Neural crest cell (in vitro differentiated cells): Measurements from ENCODE around the gene ATP2C1. TPM values are rescaled to one million over a fixed set of nuclear protein-coding genes. Genes with fewer than 3 reads are reported as not detected.
"Not testable (repeated sequence)": the region's sequence is repeated elsewhere in the genome, so short reads cannot be mapped to it uniquely, and the experiment has no call there.

ENCODE experiments used
- DNase-seq: peaks from one replicate; pipeline ENCODE4 v3.0.0; 2021; ENCODE audit warnings: low read depth, mixed read lengths, low spot score
- H3K27ac Mint-ChIP-seq: one replicate; pipeline ENCODE4 v1.8.0; 2021; ENCODE audit warnings: mild to moderate bottlenecking, mixed read lengths; ENCODE audit not compliant: unreplicated experiment
- H3K27me3 Mint-ChIP-seq: 2 replicates; pipeline ENCODE4 v1.8.0; 2021; ENCODE audit warnings: low read depth, mild to moderate bottlenecking, mixed read lengths
- H3K36me3 Mint-ChIP-seq: 2 replicates; pipeline ENCODE4 v1.8.0; 2021; ENCODE audit warnings: low read depth, mild to moderate bottlenecking, mixed read lengths
- H3K4me1 Mint-ChIP-seq: 2 replicates; pipeline ENCODE4 v1.8.0; 2021; ENCODE audit warnings: mixed read lengths
- H3K4me3 Mint-ChIP-seq: one replicate; pipeline ENCODE4 v1.8.0; 2021; ENCODE audit warnings: mild to moderate bottlenecking, mixed read lengths
- H3K9me3 Mint-ChIP-seq: 2 replicates; pipeline ENCODE4 v1.8.0; 2021; ENCODE audit warnings: mixed read lengths
- CTCF ChIP-seq: fragments of 200-600 bp; sonication (generic); conservative IDR thresholded peaks from 2 replicates; pipeline ENCODE4 v1.5.0; 2021; ENCODE audit warnings: antibody characterized with exemption, mild to moderate bottlenecking
- total RNA-seq: library from RNA; stranded (reverse); gene quantifications from 2 replicates; pipeline ENCODE4 v1.2.1, GENCODE V29; 2021

The ATP2C1 gene
- total RNA-seq, 1 donor from 2014 or later, result 73.8 TPM

DNA sequence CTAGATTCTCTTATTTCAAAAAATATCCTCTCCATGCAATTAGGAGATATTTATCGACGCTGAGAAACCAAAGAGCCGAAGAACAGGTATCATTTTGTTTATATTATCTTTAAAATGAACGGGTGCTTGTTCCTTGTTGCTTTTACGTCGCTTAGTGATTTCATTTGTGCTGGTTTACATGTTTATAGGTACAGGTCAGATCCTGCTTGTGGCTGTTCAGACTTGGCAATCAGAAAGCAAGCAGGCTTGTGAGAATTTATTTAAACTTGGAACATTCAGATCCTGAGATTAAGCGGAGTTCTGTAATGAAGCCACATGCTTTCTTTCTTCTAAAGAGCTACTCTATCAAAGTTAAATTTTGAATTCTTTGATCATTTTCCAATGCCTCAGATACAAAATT is 43.0 kb upstream of the ATP2C1 start:
- Mint-ChIP-seq H3K27ac (no peak overlapping the region), H3K4me3 (no peak overlapping the region), H3K27me3 (no peaks in the 10 kb centered on the region)

GRCh38 chr3:130851277-130851676 is 42.6 kb upstream of the ATP2C1 start:
- H3K4me3 Mint-ChIP-seq, result no peak overlapping the region
- H3K27ac Mint-ChIP-seq, result no peak overlapping the region

More for the DNA sequence above, 43.0 kb upstream of the ATP2C1 start:
- no peak for DNase-seq
- Mint-ChIP-seq H3K4me1 (peaks cover 24% of the 10 kb centered on the region), H3K9me3 (no peaks in the 10 kb centered on the region), H3K36me3 (no peaks in the 10 kb centered on the region)
- no peak for TF ChIP-seq CTCF

GRCh38 chr3:130853581-130853980 is 40.3 kb upstream of the ATP2C1 start:
- TF ChIP-seq CTCF, result no peak
- Mint-ChIP-seq H3K27ac (no peak overlapping the region), H3K36me3 (no peaks in the 10 kb centered on the region), H3K4me3 (no peak overlapping the region), H3K27me3 (no peaks in the 10 kb centered on the region), H3K4me1 (peaks cover 24% of the 10 kb centered on the region), H3K9me3 (peaks cover 3% of the 10 kb centered on the region)
- no peak for DNase-seq

More at GRCh38 chr3:130851277-130851676, 42.6 kb upstream of the ATP2C1 start:
- H3K4me1 Mint-ChIP-seq, result peaks cover 24% of the 10 kb centered on the region
- H3K36me3 Mint-ChIP-seq, result no peaks in the 10 kb centered on the region
- no peaks in the 10 kb centered on the region for H3K27me3 Mint-ChIP-seq
- H3K9me3 Mint-ChIP-seq, result no peaks in the 10 kb centered on the region
- no peak for DNase-seq
- no peak for TF ChIP-seq CTCF

DNA sequence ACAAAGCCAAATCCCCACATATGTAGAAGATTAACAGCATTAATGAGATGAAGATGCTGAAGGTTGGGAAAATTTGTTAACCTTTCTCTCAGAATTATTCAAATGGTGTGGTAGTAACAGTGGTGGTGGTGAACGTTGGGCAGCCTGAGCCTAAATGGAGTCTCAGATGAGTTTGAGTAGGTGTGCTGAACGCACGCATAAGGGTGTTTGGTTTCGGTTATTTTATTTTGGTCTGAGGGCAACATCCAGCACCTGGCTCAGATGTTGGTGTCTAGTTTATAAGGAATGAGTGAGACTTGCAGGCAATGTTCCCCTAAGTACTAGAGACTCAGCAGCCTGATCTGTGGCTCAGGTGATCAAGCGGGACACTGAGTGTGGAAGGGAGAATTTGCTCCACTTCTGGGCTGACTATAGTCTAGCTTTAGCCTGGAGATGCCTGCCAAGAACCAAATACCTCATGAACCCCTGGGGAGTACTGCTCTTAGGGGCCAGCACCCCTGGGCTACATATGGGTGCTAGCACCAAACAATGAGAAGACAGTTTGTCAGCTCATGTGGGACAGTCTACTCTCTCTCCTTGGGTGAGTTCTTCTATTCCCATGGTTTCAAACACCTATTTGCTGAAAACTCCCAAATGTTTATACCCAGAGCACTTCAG is 39.5 kb upstream of the ATP2C1 start:
- no peaks in the 10 kb centered on the region for H3K27me3 Mint-ChIP-seq
- no peak overlapping the region for H3K4me3 Mint-ChIP-seq
- H3K9me3 Mint-ChIP-seq, result peaks cover 3% of the 10 kb centered on the region
- no peak for DNase-seq
- H3K27ac Mint-ChIP-seq, result no peak overlapping the region
- H3K4me1 Mint-ChIP-seq, result peaks cover 17% of the 10 kb centered on the region
- H3K36me3 Mint-ChIP-seq, result no peaks in the 10 kb centered on the region
- no peak for TF ChIP-seq CTCF

DNA sequence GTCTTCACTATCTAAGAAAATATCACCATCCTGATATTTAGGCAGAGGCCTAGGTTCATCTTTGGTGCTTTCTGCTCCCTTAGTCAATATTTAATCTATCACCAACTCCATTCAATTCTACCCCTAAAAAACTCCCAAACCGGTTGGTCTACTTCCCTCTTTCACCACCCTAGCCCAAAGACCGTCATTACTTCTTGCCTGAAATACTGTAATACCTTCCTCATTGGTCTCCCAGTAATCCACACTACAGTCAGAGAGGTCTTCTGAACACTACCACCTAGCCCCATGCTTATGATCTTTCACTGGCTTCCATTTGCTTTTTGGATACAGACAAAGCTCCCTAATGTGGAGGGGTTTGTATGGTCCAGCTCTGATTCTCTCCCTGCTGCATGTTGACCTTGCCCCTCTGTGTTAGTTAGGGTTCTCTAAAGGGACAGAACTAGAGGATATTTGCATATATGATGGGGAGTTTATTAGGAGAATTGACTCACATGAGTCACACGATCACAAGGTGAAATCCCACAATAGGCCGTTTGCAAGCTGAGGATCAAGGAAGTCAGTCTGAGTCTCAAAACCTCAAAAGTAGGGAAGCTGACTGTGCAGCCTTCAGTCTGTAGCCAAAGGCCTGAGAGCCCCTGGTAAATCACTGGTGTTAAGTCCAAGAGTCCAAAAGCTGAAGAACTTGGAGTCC is 36.4 kb upstream of the ATP2C1 start:
- Mint-ChIP-seq H3K9me3 (peaks cover 3% of the 10 kb centered on the region), H3K27me3 (no peaks in the 10 kb centered on the region), H3K4me3 (no peak overlapping the region), H3K4me1 (no peaks in the 10 kb centered on the region), H3K36me3 (no peaks in the 10 kb centered on the region), H3K27ac (no peak overlapping the region)
- no peak for TF ChIP-seq CTCF
- DNase-seq, result no peak

DNA sequence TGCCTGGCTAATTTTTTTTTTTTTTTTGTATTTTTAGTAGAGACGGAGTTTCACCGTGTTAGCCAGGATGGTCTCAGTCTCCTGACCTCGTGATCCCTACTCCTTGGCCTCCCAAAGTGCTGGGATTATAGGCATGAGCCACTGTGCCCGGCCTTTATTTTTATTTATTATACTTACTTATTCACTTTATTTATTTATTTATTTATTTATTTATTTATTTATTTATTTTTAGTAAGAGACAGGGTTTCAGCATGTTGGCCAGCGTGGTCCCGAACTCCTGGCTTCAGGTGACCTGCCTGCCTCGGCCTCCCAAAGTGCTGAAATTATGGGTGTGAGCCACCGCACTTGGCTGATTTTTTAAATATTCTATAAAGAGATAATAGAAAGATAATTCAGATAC is 31.8 kb upstream of the ATP2C1 start:
- Mint-ChIP-seq H3K4me1 (peaks cover 11% of the 10 kb centered on the region), H3K9me3 (peaks cover 16% of the 10 kb centered on the region)
- H3K36me3 Mint-ChIP-seq, H3K27me3 Mint-ChIP-seq, DNase-seq, H3K27ac Mint-ChIP-seq, H3K4me3 Mint-ChIP-seq: not testable (repeated sequence)
